ENCODE results near the gene PHOSPHO1. TPM values are rescaled to one million over a fixed set of nuclear protein-coding genes. Genes with fewer than 3 reads are reported as not detected.

The PHOSPHO1 gene
- polyA plus RNA-seq, 4 donors = 1.3 to 22.7 (median 2.3) TPM

- no peak for DNase-seq (ENCODE audit: low read depth in 4 of 4, low spot score in 3 of 4)
Observed at GRCh38 chr17:49223168-49223516, 7.4 kb downstream of the PHOSPHO1 start.

DNA sequence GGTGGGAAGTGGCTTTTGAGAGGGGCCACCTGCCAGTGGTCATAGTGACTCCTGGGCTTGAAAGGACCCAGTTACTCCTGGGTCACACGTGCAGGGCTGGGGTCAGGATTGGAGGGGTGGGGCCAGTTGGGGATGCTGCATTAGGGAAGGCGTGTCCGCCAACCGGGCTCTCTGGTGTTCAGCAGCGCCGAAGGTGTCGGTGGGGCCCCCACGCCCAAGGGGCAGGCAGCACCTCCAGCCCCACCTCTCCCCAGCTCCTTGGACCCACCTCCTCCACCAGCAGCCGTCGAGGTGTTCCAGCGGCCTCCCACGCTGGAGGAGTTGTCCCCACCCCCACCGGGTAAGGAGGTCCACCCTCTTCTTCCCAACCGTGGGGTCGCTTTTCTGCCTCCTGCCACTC lies 10.6 kb downstream of the PHOSPHO1 start:
- no peak for DNase-seq (ENCODE audit: low read depth in 4 of 4, low spot score in 3 of 4)

GRCh38 chr17:49218941-49219913 lies 11.4 kb downstream of the PHOSPHO1 start:
- DNase-seq (ENCODE audit: low read depth in 4 of 4, low spot score in 3 of 4) = no peak

DNA sequence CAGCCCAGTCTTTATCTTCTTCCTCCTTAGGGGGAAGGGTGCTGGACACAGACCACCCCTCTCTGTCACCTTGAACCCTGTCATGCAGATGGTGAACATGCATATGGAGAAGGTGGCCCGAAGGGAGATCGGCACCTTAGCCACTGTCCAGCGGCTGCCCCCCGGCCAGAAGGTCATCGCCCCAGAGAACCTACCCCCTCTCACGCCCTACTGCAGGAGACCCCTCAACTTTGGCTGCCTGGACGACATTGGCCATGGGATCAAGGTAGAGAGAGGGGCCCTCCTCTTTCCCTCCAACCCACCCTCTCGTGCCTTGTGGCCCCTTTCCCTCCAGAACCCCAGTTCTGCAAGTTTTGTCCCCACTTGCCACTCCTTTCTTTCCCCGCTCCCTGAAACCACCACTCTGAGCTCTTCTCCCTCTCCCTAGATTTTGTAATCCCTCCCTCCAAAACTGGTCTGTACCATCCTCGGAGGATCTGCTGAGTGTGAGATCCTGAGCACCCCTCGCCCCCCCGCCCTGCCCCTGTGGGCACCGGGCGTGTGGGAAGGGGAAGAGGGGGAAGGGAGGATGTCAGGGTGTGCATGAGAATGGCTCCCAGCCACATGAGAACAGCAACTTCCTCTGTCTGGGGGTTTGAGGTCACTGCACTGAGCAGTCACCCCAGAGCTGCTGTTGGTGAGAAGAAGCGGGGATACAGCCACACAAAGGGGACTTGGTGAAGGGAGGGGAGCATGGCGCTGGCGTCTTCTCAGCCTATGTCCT lies 12.8 kb downstream of the PHOSPHO1 start:
- DNase-seq (ENCODE audit: low read depth in 4 of 4, low spot score in 3 of 4) = no peak

GRCh38 chr17:49216953-49217650 lies 13.5 kb downstream of the PHOSPHO1 start:
- DNase-seq (ENCODE audit: low read depth in 4 of 4, low spot score in 3 of 4) = no peak

DNA sequence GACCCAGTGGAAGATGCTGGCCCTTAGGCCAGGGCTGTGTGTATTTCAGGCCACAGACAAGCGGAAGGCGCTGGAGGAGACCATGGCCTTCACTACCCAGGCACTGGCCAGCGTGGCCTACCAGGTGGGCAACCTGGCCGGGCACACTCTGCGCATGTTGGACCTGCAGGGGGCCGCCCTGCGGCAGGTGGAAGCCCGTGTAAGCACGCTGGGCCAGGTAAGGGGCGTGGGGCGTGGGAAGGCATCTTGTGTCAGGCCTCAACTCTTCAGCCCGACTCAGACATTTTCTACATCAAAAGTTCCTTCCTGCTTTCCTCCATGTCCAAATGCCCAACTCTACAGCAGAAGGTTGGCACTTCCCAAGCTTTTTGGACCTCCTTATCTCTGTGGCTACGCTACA lies 14.1 kb downstream of the PHOSPHO1 start:
- DNase-seq (ENCODE audit: low read depth in 4 of 4, low spot score in 3 of 4) = no peak

DNA sequence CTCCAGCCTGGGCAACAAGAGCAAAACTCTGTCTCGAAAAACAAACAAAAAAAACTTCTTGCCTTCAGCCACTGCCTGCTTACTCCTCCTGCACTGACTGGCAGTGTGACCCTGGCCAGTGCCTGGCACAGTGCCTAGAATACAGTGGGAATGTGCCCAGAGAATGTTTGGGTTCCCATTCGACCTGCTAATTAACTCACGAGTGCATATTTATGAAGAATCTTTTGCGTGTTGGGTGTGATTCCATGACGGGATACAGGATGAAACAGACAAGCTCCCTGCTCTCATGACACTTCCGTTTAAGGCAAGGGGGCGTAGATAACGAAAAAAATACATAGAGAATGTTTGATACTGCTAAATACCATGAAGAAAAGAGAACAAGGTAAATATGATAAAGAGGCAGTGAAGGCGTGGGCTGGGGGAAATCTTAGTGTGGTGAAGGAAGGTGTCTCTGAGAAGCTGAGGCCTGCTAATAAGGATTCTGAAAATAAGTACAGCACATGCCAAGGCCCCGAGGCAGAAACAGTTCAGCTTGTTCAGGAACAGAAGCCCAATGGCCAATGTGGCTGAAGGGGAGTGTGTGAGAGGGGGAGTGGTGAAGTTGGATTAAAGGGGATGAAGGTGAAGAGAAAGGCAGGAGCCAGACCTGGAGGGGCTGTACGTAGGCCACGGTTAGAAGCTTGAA lies 15.8 kb downstream of the PHOSPHO1 start:
- DNase-seq (ENCODE audit: low read depth in 4 of 4, low spot score in 3 of 4) = no peak

DNA sequence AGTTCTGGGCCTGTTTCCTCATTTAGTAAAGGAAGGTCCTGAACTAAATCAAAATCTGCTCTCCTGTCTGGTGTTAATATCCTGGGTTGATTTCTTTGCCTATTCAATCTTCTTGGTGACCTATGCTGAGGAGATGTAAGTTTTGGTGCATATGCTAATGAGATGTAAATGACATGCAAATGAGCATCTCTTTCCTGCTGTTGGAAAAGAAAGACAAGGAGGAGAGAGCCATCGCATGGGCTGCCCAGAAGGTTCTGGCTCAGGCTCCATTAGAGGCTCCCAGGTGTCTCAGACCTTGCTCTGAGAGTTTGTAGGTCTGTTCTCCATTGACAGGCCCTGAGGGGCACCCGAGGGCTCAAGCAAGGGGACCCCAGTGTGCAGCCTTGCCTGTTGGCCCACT lies 16.7 kb downstream of the PHOSPHO1 start:
- no peak for DNase-seq (ENCODE audit: low read depth in 4 of 4, low spot score in 3 of 4)

DNA sequence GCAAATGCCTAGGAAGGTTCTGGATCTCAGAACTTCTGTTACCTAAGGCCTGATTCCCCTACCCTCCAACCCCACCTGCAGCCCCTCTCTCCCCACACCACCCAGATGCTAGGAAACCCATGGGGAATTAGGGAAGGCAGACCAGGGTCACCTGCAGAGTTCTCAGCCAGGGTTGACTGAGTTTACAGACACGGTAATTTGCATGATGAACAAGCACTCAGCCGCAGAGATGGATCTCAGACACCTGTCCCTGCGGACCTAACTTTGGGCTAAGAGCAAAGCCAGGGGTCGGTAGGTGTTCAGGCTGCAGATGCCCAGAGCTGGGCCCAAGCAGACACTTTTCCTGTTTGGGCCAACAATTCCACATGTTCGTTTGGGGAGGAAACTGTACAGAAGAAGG lies 17.2 kb downstream of the PHOSPHO1 start:
- no peak for DNase-seq (ENCODE audit: low read depth in 4 of 4, low spot score in 3 of 4)

- DNase-seq (ENCODE audit: low read depth in 4 of 4, low spot score in 3 of 4) = no peak
Observed at GRCh38 chr17:49210158-49211029, 20.2 kb downstream of the PHOSPHO1 start, which contains the start of the genes ABI3 and GNGT2. ABI3 (plus strand) TSS chr17:49210707; CDS start chr17:49210725, 18 bp downstream. GNGT2 (minus strand) TSS chr17:49210574; CDS start chr17:49207422, 3,152 bp downstream.

DNA sequence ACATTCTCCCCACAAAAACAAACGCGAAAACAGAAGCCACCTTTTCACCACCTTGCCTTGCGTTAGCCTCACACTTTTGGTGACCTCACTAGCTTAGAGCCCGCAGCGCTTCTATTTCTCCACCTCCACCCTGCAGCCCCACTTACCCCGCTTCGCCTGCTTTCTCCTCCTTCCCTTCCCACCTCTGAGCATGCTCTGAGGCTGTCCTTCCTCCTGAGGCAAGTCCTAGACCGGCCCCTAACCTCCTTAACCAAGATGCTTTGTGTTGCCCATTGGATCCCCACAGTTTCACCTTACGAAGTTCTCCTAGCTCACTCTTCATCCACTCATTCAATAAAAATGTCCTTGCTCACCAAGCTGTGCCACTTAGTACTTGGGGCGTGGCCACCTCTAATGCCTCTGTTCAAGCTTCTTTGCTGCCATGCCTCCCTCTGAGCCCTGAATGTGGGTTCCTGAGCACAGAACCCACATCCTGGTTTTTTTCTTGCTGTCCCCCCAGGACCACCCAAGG lies 21.5 kb downstream of the PHOSPHO1 start:
- no peak for DNase-seq (ENCODE audit: low read depth in 4 of 4, low spot score in 3 of 4)

DNA sequence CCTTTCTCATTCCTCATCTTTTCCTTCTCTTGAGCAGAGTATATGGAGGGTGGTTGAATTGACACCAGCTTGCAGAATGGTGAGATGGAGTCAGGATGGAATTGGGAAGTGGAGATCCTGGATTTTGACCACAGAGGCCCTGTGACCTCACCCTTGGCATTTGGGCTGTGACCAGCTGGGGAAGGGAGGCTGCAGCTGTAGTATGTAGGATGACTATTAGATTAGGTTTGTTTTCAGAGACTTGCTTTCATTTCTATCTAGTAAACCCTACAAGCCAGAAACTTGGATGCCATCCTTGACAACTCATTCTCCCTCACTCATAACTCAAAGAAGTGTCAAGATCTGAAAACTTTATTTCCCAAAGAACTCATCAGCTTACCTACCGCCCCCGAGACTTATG lies 26.1 kb downstream of the PHOSPHO1 start:
- no peak for DNase-seq (ENCODE audit: low read depth in 4 of 4, low spot score in 3 of 4)

- DNase-seq (ENCODE audit: low read depth in 4 of 4, low spot score in 3 of 4) = no peak
Observed at GRCh38 chr17:49203796-49204195, 26.8 kb downstream of the PHOSPHO1 start.

DNA sequence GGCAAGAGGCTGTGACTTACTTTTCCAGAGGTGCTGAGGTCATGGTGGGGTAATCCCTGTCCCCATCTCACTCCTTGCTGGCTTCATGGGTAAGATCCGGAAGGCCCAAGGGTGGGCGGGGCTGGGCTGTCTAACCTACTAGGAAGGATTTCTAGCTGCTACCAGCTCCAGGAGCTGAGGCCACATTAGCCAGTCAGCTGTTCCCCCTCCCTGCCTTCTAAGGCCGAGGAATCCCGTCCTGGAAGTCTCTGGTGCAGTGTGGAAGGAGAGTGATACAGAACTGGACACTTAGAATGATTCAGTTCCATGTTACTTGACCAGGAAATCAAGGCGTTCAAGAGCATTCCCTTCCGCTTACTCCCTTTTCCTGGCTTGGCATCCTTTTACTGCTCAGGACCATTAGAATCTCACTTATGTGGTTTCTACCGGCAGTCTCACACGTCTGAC lies 29.1 kb downstream of the PHOSPHO1 start:
- DNase-seq (ENCODE audit: low read depth in 4 of 4, low spot score in 3 of 4) = no peak

DNA sequence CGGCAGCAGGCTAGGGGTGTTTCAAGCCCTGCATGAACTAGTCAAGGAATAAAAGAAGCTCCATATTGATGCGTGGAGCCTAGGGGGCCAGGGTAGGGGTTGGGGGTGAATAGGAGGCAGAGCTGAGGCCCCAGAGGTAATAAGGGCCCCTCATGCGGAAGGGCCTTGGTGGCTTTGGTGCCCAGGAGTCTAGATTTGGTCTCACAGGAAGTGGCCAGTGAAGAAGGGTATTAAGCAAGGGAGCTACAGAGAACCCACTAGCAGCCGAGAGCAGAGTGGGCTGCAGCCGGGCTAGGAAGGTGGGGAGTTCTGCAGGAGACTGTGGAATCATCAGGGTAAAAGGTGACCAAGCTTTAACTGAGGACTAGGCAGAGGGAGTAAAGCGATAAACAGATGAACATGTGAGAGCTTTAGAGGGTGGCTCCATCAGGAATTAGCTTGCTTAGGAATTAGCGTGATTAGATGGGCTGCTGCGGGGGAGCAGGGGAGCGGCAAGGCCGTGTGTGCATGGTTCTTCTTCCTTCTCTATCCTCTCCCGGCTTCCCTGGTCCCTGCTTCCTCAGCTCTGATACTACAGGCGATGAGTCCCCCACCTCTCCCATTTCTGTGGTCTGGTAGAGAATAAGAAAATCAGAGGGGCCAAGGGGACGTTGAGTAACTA lies 30.0 kb downstream of the PHOSPHO1 start:
- DNase-seq (ENCODE audit: low read depth in 4 of 4, low spot score in 3 of 4) = no peak

- no peak for DNase-seq (ENCODE audit: low read depth in 4 of 4, low spot score in 3 of 4)
Observed at GRCh38 chr17:49198211-49198610, 32.4 kb downstream of the PHOSPHO1 start.

- DNase-seq (ENCODE audit: low read depth in 4 of 4, low spot score in 3 of 4) = no peak
Observed at GRCh38 chr17:49197346-49197998, 33.1 kb downstream of the PHOSPHO1 start.

- DNase-seq (ENCODE audit: low read depth in 4 of 4, low spot score in 3 of 4) = no peak
Observed at GRCh38 chr17:49196520-49196919, 34.1 kb downstream of the PHOSPHO1 start.
